Cerebellar nuclear complex (tissue), 1 donor: Measurements from ENCODE around the gene ADSS1.

Experiments used
- DNase-seq, 2 experiments: peaks; one replicate each; lab custom pipeline; 2025; lab: John Stamatoyannopoulos, UW

The ADSS1 gene

GRCh38 chr14:104751539-104752422, 27.8 kb downstream of the ADSS1 start:
- no peak for DNase-seq

GRCh38 chr14:104752423-104752734, 28.4 kb downstream of the ADSS1 start:
- DNase-seq, result no peak

GRCh38 chr14:104752735-104753527, 28.9 kb downstream of the ADSS1 start, which contains the start of gene SIVA1:
TSS of gene SIVA1 (plus strand) at chr14:104753147. CDS start at chr14:104753202, 55 bp downstream.
- peak; percentile 84 to 100 for DNase-seq

GRCh38 chr14:104753528-104754212, 29.6 kb downstream of the ADSS1 start:
- DNase-seq, result no peak

DNA sequence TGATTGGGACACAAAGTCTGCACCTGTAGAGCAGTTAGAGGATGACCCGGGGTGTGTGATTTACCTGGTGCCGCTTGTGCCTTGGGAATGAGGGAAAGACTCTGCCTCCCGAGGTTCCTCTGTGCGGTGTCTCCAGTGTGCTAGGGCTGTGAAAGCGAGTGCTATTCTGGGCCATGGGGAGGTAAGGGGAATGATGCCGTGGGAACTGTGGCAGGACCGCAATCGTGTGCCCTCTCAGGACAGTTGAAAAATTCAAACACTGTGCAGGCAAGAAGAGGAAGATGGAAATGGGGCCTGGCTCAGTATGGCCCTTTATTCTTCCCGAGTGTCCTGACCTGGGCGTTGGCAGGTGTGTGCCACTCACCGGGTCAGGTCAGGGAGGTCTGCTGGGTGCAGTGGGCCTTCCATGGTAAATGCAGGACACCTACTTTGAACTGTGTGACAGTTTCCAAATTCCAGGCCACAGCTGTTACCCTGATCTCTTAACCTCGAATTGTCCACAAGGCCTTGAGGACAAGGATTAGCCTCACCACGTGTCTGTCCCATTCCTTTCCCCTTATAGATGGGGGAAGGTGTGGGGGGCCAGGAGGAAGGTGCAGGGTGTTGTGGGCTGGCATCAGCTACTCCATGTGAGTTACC, 30.3 kb downstream of the ADSS1 start:
- DNase-seq, result no peak

- DNase-seq, result no peak
These were observed 31.6 kb downstream of the ADSS1 start for GRCh38 chr14:104755621-104756020.

DNA sequence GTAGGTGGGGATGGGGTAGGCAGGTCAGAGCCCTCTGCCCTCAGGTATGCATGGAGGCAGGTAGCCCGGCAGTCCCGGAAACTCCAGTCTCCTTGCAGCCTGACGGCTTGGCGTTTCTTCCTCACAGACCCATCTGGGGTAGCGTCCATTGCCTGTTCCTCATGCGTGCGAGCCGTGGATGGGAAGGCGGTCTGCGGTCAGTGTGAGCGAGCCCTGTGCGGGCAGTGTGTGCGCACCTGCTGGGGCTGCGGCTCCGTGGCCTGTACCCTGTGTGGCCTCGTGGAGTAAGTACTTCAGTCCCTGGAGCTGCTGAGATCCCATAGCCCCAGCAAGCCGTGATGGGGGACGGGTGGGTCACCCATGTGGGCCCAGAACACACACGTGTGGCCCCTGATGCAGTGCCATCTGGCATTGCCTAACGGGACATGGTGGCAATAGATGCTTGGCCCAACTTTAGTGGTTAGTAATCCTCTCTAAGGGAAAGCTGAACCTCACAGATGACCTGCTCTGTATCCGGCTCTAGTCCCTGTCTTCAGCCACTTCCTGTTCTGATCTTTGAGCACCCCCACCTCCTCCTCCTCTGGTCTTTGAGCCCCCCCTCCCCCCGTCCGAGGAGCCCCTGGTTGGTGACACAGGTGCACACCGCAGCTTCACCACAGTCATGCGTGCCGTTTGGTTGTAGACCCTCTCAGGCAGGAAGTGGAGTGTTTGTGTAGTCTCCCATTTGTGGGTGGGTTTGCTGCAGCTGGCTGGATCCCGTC, 32.6 kb downstream of the ADSS1 start:
- DNase-seq, result no peak

DNA sequence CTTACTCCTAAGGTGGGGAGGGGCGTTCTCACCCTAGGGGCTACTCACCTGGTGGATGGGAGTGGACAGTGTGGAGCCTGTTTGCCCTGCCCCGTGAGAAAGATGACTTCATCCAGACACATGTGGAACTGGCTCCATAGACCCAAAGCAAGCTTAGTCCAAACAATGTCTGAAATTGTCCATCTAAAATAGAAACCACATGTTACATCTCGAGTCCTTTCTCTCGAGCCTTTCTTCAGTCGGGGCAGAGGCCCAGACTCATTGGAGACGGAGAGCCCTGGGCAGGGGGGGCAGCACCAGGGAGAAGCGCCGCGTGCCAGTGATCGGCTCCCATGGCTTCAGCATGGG, 33.2 kb downstream of the ADSS1 start:
- DNase-seq, result no peak

DNA sequence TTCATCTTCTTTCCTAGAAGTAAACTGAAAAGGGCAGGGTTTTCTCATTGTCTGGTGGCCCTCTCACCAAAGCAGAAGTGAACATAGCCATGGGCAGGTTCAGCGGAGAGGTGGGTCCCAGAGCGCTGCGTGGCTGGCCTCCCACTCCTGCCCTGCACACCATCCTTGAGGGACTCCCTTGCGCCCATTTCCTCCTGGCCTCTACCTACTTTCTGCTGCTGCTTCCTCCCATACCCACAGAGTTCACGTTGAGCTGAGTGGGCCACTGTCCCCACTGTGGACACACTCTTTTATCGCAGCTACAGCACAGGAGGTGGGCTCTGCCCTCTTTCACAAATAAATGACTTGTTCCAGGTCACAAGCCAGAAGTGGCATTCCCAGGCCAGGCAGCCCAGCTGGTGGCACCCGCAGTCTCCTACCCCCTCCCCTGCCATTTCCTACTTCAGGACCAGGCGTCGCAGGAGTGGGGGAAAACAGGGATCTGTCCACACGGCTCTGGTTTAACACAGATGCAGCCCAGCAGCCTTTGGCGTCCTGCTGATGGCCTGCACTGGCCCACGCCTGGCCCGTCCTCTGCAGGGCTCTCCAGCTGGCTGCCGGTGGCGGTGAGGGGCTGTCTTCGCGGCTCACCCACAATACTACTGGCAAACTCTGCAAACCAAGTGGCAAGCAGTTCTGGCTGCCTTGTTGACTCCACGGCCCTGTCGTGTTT, 33.8 kb downstream of the ADSS1 start:
- no peak for DNase-seq

- no peak for DNase-seq
These were observed 35.2 kb downstream of the ADSS1 start for GRCh38 chr14:104758981-104759969.

GRCh38 chr14:104765517-104765916, 41.5 kb downstream of the ADSS1 start:
- DNase-seq, result no peak

- DNase-seq, result no peak
These were observed 42.3 kb downstream of the ADSS1 start for GRCh38 chr14:104766256-104766862.

GRCh38 chr14:104766863-104767633, 43.0 kb downstream of the ADSS1 start:
- DNase-seq, result no peak

DNA sequence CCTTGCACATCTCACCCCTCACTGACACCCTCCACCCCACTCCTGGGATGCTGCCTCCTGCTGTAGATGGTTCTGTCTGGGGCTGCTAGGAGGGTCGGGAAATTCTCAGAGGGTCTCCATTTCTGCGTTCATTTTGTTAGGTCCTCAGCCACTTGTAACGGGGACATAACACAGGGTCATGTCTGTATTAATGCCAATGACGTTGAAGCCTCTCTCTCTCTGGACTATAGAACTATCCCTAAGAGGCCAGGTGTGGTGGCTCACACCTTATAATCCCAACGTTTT, 43.5 kb downstream of the ADSS1 start:
- DNase-seq, result no peak

DNA sequence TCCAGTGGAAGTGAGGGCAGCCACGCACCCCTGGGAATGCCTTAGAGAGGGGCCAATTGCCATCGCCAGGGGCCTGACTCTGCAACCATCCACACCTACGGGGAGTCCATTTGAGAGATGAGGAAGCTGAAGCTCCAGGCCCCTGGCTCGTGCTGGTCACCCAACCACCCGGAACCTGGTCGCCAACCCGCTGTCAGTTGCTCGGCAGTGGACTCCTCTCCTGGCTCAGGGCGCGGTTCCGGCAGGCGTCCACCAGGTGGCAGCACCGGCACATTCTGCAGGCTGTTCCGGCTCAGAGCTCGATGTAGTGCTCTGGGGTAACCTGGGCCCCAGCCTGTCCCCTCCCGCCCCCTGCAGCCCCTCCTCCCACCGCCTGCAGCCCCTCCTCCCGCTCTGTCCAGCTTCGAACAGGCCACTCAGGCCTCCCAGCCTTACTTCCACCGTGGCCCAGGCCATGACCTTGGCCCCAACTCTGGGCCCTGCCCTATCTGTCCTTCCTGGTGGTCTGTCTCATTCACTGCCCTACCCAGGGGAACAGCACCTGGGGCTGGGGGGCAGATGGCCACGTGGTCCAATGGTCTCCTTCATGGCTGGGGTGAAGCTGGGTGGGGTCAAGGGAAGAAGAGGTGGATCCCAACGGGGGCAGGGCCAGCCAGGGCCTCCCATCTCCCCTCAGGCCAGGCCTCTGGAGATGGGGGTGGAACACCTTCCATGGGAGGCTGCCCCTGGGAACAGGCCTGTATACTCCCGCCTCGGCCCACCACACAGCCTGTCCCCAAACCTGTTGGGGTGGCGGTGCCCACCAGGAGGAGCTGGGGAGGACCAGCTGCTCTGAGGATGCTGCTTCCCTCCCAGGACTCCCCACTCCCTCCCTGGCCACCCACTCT, 44.7 kb downstream of the ADSS1 start:
- peak; percentile 3 to 37 for DNase-seq

DNA sequence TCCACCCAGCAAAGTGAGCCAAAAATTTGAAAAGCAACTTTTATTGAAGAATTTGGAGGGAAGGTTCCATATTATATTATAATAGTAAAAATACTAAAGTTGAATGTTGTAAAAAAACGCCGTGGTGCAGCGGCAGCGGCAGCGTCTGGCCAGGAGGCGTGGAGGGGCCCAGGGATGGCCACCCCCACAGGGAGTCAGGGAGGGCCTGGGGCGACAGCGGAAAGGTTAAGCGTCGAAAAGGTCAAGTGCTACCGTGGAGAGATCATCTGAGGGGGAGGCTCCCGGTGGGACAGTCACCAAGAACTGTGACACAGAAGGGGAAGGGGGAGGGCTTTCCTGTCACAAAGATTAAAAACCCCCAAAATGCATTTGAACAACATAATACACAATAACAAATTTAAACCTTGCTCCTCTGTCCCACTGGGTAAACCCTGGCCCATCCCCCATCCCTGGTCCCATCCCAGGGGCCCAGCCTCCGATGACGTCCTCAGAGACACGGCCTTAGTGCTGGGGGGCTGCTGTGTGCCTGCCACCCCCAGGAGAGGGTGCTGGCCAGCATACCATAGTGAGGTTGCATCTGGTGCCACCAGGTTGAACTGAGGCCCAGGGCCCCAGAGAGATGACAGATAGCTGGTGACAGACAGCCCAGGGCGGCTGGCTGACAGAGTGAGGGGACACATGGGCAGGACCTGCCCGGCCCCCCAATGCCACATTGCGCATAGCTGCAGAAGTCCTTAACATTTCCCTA, 45.5 kb downstream of the ADSS1 start:
- no peak for DNase-seq

- no peak for DNase-seq
These were observed 46.1 kb downstream of the ADSS1 start for GRCh38 chr14:104770072-104770579.
